Limb (tissue), 2 donors: Measurements from ENCODE around the gene C1orf53.

Experiments
- DNase-seq, 2 donors: peaks; one replicate each; pipeline ENCODE4 v3.0.0-alpha.2; 2016; ENCODE audit errors: extremely low spot score in 2 of 2

Gene C1orf53

DNA sequence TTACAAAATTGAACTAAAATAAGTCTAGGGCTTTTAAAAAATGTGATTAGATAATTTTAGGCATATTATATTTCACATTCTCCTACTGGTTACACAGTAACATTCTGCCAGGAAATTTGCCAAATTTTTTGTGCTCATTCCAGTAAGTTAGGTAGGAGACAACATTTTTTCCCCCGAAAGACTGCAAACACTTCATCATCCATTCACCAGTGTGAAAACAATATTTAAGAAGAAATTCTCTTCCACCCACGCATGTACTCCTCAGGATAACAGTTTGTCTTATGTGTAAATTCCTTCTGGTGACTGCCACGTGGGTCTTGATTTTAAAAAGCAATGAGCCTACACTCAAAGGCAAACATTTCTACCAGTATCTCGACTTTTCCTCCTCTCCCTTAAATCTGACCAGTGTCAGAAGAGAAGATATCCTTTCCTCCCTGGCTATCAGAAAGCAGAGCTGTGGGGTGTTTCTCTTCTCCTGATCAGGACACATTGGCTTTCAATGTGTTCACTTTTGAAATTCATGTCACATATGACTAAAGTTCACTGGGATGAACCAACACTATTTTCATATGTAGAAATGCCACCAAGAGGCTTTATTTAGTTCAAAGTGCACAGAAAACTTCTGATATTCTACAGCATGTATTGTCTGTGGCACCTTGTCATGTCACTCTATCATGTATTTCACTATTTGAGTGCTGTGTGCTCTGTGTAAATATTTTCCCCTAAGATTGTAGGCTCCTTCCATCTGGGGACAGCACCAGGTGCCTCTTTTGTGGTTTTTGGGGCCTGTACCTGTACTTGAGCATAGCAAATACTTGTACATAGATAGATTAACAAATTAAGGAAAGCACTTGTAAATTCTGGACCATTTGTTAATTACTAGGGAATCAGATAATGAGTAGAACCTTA is 53.3 kb downstream of the C1orf53 start:
- DNase-seq: no peak
